HL-60 (cell line): Measurements from ENCODE around the gene CCDC184.

ENCODE experiments used
- DNase-seq, 2 experiments: peaks; one replicate each; pipeline ENCODE4 v3.0.0-alpha.2; 2010 to 2020; ENCODE audit warnings: low read depth in 1 of 2, low spot score in 1 of 2
- H3K27ac ChIP-seq: fragments of 250-450 bp; sonication (Bioruptor Pico); replicated peaks from 2 replicates; pipeline ENCODE4 v1.5.1; 2020; ENCODE audit warnings: mild to moderate bottlenecking, moderate library complexity
- H3K27me3 ChIP-seq: fragments of 250-450 bp; sonication (Bioruptor Pico); 2 replicates; pipeline ENCODE4 v1.5.1; 2021; ENCODE audit warnings: mild to moderate bottlenecking, moderate library complexity; ENCODE audit not compliant: insufficient read depth, poor library complexity, severe bottlenecking
- H3K4me3 ChIP-seq: replicated peaks from 2 replicates; pipeline ENCODE4 v1.5.1; 2011; ENCODE audit warnings: mild to moderate bottlenecking, control low read depth, low read length; ENCODE audit not compliant: insufficient read depth
- CTCF ChIP-seq: IDR thresholded peaks from one replicate; pipeline ENCODE4 v1.5.1; 2011; ENCODE audit warnings: low read length, control low read depth, inconsistent platforms; ENCODE audit not compliant: insufficient read depth
- GABPA ChIP-seq: IDR thresholded peaks from 2 replicates; pipeline ENCODE4 v1.6.1; 2012; ENCODE audit warnings: low read depth
- POLR2AphosphoS5 ChIP-seq: IDR thresholded peaks from 2 replicates; pipeline ENCODE4 v1.6.1; 2012; ENCODE audit warnings: low read depth
- REST ChIP-seq: IDR thresholded peaks from 2 replicates; pipeline ENCODE4 v1.6.1; 2012; ENCODE audit warnings: low read depth; ENCODE audit not compliant: insufficient replicate concordance
- SPI1 ChIP-seq: IDR thresholded peaks from 2 replicates; pipeline ENCODE4 v1.6.1; 2012; ENCODE audit warnings: low read depth, mild to moderate bottlenecking, borderline replicate concordance

Gene CCDC184

GRCh38 chr12:48179466-48179865 is 4.0 kb upstream of the CCDC184 start:
- Histone ChIP-seq H3K4me3 (no peak overlapping the region), H3K27me3 (peaks cover 28% of the 10 kb centered on the region), H3K27ac (no peak overlapping the region)
- no peak for DNase-seq
- no peak for TF ChIP-seq SPI1
- no peak for TF ChIP-seq GABPA
- TF ChIP-seq POLR2AphosphoS5, result no peak
- no peak for TF ChIP-seq CTCF
- no peak for TF ChIP-seq REST

- no peak for DNase-seq
- Histone ChIP-seq H3K27me3 (peaks cover 38% of the 10 kb centered on the region), H3K4me3 (no peak overlapping the region), H3K27ac (no peak overlapping the region)
- TF ChIP-seq GABPA, result no peak
- no peak for TF ChIP-seq POLR2AphosphoS5
- TF ChIP-seq SPI1, result no peak
- no peak for TF ChIP-seq CTCF
- no peak for TF ChIP-seq REST
These were observed 3.0 kb upstream of the CCDC184 start for GRCh38 chr12:48180424-48180823.

GRCh38 chr12:48180857-48181495 is 2.5 kb upstream of the CCDC184 start:
- no peak for DNase-seq
- H3K27ac ChIP-seq, result no peak overlapping the region
- peaks cover 38% of the 10 kb centered on the region for H3K27me3 ChIP-seq
- H3K4me3 ChIP-seq, result no peak overlapping the region
- TF ChIP-seq SPI1, result no peak
- no peak for TF ChIP-seq GABPA
- TF ChIP-seq POLR2AphosphoS5, result no peak
- TF ChIP-seq CTCF, result no peak
- no peak for TF ChIP-seq REST
